A673 (cell line): ENCODE results near the gene GALNT2. TPM values are rescaled to one million over a fixed set of nuclear protein-coding genes. Genes with fewer than 3 reads are reported as not detected.

ENCODE experiments used
- BruUV-seq: library from RNA; stranded (reverse); fragments of 400-500 nt; replicated peaks from 2 replicates; lab custom pipeline; 2021; lab: Mats Ljungman, UMichigan
- CTCF ChIA-PET: fragments of 300-600 bp; sonication (Branson Sonifier 250); formaldehyde crosslinking; loops from one replicate; lab custom pipeline; 2022; ENCODE audit warnings: antibody characterized with exemption; lab: Charles Lee
- POLR2A ChIA-PET: fragments of 300-600 bp; sonication (Branson Sonifier 250); formaldehyde crosslinking; loops from one replicate; lab custom pipeline; 2022; ENCODE audit warnings: antibody characterized with exemption; ENCODE audit not compliant: low non-redundant PET; lab: Charles Lee
- DNase-seq: peaks from one replicate; pipeline ENCODE4 v3.0.0-alpha.2; 2015; ENCODE audit warnings: low spot score
- H3K27ac ChIP-seq: fragments of 200-600 bp; sonication (generic); 2 replicates; pipeline ENCODE4 v1.5.1; 2016; ENCODE audit warnings: mixed run types, low read depth, mild to moderate bottlenecking, mixed read lengths, antibody characterized with exemption, low read length; ENCODE audit not compliant: poor library complexity, severe bottlenecking
- H3K27me3 ChIP-seq: fragments of 200-600 bp; sonication (generic); replicated peaks from 2 replicates; pipeline ENCODE4 v1.6.1; 2017; ENCODE audit warnings: mixed run types, low read depth, mild to moderate bottlenecking, mixed read lengths, antibody characterized with exemption, low read length; ENCODE audit not compliant: insufficient read depth, poor library complexity
- H3K36me3 ChIP-seq: fragments of 200-600 bp; sonication (generic); 2 replicates; pipeline ENCODE4 v1.6.1; 2016; ENCODE audit warnings: mixed run types, mild to moderate bottlenecking, mixed read lengths, antibody characterized with exemption, low read length; ENCODE audit not compliant: insufficient read depth, poor library complexity, severe bottlenecking
- H3K4me1 ChIP-seq: fragments of 200-600 bp; sonication (generic); 2 replicates; pipeline ENCODE4 v1.6.1; 2017; ENCODE audit warnings: mixed run types, mild to moderate bottlenecking, mixed read lengths, antibody characterized with exemption, low read length; ENCODE audit not compliant: insufficient read depth, poor library complexity, severe bottlenecking
- H3K4me3 ChIP-seq: fragments of 200-600 bp; sonication (generic); 2 replicates; pipeline ENCODE4 v1.5.1; 2016; ENCODE audit warnings: low read depth, mixed run types, mild to moderate bottlenecking, mixed read lengths, low read length; ENCODE audit not compliant: poor library complexity, severe bottlenecking
- H3K9me3 ChIP-seq: fragments of 200-600 bp; sonication (generic); 2 replicates; pipeline ENCODE4 v1.6.1; 2016; ENCODE audit warnings: mixed run types, low read depth, mild to moderate bottlenecking, mixed read lengths, antibody characterized with exemption, low read length; ENCODE audit not compliant: poor library complexity, severe bottlenecking
- EZH2 ChIP-seq: fragments of 200-600 bp; sonication (generic); IDR thresholded peaks from 2 replicates; pipeline ENCODE4 v1.6.1; 2017; ENCODE audit warnings: borderline replicate concordance, low read depth, mild to moderate bottlenecking, mixed read lengths, antibody characterized with exemption, low read length; ENCODE audit not compliant: poor library complexity, severe bottlenecking
- intact Hi-C: fragments of 100-400 bp; cut with micrococcal nuclease; formaldehyde crosslinking; loops from one replicate; pipeline ENCODE4 v1.10.0; 2022; ENCODE audit not compliant: unreplicated experiment
- total RNA-seq: library from RNA; stranded (reverse); gene quantifications from 2 replicates; pipeline ENCODE4 v1.2.3, GENCODE V29; 2021
- TF ChIP-seq, protein P1 (sequence below): fragments of 300-800, 200-600 bp; sonication (generic); conservative IDR thresholded peaks from 2 replicates; pipeline ENCODE4 v1.5.1; 2017; ENCODE audit warnings: low read depth, mild to moderate bottlenecking, antibody characterized with exemption, low read length, moderate library complexity, mixed read lengths

Gene GALNT2
- total RNA-seq, 1 experiment from 2014 or later = 94.6 TPM

- no peak overlapping the region for H3K27ac ChIP-seq
- peaks cover 50% of the 10 kb centered on the region for H3K4me1 ChIP-seq
- TF ChIP-seq EZH2 = no peak
- TF ChIP-seq, protein P1, sequence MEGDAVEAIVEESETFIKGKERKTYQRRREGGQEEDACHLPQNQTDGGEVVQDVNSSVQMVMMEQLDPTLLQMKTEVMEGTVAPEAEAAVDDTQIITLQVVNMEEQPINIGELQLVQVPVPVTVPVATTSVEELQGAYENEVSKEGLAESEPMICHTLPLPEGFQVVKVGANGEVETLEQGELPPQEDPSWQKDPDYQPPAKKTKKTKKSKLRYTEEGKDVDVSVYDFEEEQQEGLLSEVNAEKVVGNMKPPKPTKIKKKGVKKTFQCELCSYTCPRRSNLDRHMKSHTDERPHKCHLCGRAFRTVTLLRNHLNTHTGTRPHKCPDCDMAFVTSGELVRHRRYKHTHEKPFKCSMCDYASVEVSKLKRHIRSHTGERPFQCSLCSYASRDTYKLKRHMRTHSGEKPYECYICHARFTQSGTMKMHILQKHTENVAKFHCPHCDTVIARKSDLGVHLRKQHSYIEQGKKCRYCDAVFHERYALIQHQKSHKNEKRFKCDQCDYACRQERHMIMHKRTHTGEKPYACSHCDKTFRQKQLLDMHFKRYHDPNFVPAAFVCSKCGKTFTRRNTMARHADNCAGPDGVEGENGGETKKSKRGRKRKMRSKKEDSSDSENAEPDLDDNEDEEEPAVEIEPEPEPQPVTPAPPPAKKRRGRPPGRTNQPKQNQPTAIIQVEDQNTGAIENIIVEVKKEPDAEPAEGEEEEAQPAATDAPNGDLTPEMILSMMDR = no peak
- H3K36me3 ChIP-seq = no peaks in the 10 kb centered on the region
- ChIA-PET POLR2A (no interaction called here), CTCF (no interaction called here)
- no TSS peak for BruUV-seq
- intact Hi-C loops = no loop called here
- no peak overlapping the region for H3K4me3 ChIP-seq
- H3K27me3 ChIP-seq = no peaks in the 10 kb centered on the region
- no peak for DNase-seq
- H3K9me3 ChIP-seq = no peaks in the 10 kb centered on the region
These were observed 33.9 kb downstream of the GALNT2 start for GRCh38 chr1:230100932-230101331.

DNA sequence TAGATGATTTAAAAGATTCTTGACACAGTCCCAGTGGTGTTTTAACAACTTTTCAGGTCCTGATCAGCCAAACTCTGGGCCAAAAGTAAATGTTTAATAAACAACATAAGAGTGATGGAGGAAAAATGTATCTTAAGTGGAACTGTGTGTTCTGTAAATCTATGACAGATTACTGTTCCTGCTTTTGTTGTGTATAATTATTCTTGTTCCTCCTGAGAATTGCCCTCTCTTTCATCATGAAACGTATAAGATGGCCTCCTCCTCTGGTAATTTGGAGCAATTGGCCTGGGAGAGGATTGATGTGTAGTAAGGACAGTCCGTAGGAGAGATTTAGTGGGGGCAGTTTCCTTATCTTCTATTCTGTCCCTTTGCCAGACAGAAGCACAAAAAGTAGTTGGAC is 34.5 kb downstream of the GALNT2 start:
- no peaks in the 10 kb centered on the region for H3K9me3 ChIP-seq
- H3K27me3 ChIP-seq = no peaks in the 10 kb centered on the region
- DNase-seq = no peak
- intact Hi-C loops = no loop called here
- peaks cover 54% of the 10 kb centered on the region for H3K4me1 ChIP-seq
- ChIA-PET POLR2A (no interaction called here), CTCF (no interaction called here)
- no TSS peak for BruUV-seq
- no peak overlapping the region for H3K4me3 ChIP-seq
- no peaks in the 10 kb centered on the region for H3K36me3 ChIP-seq
- H3K27ac ChIP-seq = peak overlapping the region; percentile 56
- TF ChIP-seq EZH2 = no peak
- TF ChIP-seq, protein P1 = no peak

GRCh38 chr1:230102046-230102445 is 35.0 kb downstream of the GALNT2 start:
- Histone ChIP-seq H3K36me3 (no peaks in the 10 kb centered on the region), H3K9me3 (no peaks in the 10 kb centered on the region), H3K27me3 (no peaks in the 10 kb centered on the region), H3K27ac (peak overlapping the region; percentile 56), H3K4me3 (no peak overlapping the region), H3K4me1 (peaks cover 57% of the 10 kb centered on the region)
- DNase-seq = no peak
- TF ChIP-seq, protein P1 = no peak
- TF ChIP-seq EZH2 = no peak
- intact Hi-C loops = no loop called here
- CTCF ChIA-PET = no interaction called here
- no TSS peak for BruUV-seq
- POLR2A ChIA-PET = no interaction called here
